HG02943 (cell line): ENCODE measurements around the gene DHX29.

ENCODE experiments used
- ATAC-seq: cut with Tn5 transposase; IDR thresholded peaks from one replicate; pipeline ENCODE4 v1.9.1; 2021; ENCODE audit warnings: mild to moderate bottlenecking, low read depth, moderate library complexity; ENCODE audit not compliant: unreplicated experiment

The DHX29 gene

DNA sequence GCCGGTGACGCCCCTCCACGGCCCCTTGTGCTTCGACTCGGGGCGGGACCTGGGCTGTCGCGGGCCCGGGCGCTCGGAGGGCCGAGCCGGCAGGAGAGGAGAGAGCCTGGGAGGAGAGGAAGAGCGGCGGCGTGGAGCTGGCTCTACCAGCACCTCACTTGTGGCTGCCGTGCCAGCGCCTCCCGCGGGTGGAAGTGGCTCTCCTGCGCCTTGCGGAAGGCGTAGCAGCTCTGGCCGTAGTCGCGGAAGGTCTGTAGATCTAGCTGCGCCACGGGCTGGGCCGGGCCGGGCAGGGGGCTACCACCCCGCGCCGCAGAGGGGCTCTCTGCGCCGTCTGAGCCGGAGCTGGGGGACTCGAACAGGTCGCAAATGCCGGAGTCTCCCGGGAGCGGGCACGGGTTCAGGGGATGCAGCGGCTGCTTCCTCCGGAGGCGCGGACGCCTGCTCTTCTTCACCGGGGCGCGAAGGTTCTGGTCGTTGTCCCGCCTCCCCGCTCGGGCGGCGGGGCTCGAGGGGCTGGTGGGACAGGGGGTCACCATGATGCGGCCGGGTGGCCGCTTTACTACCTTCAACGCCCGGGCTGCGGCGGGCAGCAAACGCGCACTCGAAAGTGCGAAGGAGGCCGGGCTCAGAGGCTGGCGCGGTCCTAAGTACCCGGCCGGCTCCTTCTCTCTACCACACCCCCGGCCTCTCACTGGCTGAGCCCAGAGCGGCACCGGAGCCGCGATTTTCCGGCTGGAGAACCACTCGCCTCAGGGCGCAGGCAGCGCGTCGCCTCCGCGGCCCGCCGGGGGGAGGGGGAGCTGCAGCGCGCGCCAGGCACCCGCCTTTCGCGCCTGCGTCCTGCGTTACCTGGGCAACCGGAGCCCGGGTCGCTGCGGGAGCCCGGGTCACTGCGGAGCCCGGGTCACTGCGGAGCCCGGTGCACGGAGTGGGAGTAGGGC is 74.2 kb downstream of the DHX29 start, which contains the start of gene CCNO:
TSS of gene CCNO (minus strand) at position 624 of the 944 bp plus-strand sequence. CDS start at position 539, 85 bp downstream.
- peak; percentile 56 for ATAC-seq

- ATAC-seq: peak; percentile 9
These were observed 75.1 kb downstream of the DHX29 start for GRCh38 chr5:55232271-55232984.

DNA sequence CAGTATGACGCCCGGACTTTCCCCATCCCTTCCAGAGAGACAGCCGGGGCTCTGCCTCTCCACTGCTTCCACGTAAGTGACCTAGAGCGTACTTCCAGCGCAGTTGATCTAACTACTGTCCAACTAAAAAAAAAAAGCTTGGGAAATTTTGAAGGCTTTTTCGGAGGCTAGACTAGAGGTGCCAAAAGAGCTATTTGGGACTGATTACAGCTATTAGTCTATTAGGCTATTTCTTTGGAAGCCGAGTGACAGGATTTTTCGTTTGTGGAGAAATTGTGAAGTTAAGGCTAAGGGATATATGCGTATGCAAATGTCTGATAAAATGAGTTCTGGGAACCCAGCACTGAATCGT is 75.6 kb downstream of the DHX29 start:
- ATAC-seq: no peak

- ATAC-seq: no peak
These were observed 76.2 kb downstream of the DHX29 start for GRCh38 chr5:55231029-55231918.

- ATAC-seq: no peak
These were observed 77.3 kb downstream of the DHX29 start for GRCh38 chr5:55230086-55230629.

DNA sequence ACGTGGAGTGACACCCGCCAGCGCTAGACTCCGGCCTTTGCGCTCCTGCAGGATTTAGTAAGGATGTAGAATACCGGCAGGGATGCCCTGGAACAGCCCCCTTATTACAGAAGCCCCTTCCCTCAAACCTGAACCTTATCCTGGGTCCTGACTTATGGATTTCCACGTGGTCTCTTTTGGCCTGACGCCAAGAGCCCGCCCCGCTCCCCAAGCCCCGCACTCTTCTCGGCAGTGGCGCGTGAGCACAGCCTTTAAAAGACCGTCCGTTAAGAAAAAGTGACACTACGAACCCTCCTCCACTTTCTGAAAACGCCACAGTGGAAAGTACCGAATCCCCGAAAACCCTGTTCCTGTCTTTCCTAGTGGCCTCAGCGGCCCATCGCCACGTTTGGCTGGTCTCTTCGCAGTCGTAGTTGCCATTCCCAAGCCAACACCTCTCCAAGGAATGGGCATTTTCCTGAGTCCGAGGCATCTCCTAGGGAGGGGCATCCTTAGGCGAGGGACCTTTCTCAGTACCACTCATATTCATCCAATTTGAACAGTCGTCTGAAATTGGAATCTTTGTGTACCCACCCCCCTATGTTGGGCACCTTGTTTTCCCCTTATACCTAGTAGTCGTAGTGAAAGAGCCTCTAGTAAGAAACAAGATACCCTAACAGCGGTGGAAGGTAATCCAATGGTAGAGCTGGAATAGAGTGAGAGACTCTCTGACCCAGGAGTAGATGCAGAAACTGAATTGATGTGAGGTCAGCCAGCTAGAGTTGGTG is 79.6 kb downstream of the DHX29 start:
- no peak for ATAC-seq

GRCh38 chr5:55226934-55227663 is 80.4 kb downstream of the DHX29 start, which contains the start of gene MCIDAS:
Gene MCIDAS (minus strand): TSS chr5:55227315. CDS start chr5:55227138, 177 bp downstream.
- no peak for ATAC-seq

DNA sequence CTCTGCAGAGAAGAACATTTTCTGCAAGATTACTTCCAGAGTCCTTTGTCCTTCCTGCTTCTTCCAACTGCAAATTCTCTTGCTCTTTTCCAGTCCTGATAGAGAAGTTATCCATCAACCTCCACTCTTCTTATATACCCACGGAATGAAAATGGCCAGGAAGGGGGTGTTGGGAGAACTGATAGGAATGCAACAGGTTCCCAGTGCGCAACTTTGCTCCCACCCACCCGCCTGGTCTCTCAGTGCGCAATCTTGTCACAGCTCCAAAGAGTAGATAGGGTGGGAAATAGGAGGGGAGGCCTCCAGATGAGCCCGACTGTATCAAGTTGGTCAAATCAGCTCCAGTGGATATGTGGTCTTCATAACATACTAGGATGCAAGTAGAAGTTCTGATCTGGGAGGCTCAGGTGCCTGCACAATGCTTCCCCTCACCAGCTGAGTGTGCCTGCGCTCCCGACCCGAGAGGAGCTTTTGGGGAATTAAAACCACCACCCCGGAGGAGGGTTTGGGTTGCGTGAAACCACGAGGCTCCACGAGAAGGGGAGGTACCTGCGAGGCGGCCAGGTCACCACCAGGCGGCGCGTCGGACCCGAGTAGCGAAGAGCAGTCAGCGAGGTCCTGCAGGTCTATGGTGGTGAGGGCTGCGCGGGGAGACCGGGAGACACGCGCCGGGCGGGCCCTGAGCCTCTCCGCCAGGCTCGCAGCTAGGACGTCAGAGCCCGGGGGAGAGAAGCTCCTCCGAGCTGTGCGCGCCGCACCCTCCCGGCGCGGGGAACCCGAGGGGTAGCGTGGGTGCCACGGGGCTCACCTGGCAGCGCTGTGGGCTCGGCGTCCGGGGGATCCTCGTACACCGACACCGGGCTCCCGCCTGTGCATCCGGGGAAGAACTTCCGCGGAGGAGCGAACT is 81.2 kb downstream of the DHX29 start:
- peak; percentile 51 for ATAC-seq

GRCh38 chr5:55225346-55225745 is 82.1 kb downstream of the DHX29 start:
- no peak for ATAC-seq

- ATAC-seq: no peak
These were observed 83.7 kb downstream of the DHX29 start for GRCh38 chr5:55223812-55224240.

DNA sequence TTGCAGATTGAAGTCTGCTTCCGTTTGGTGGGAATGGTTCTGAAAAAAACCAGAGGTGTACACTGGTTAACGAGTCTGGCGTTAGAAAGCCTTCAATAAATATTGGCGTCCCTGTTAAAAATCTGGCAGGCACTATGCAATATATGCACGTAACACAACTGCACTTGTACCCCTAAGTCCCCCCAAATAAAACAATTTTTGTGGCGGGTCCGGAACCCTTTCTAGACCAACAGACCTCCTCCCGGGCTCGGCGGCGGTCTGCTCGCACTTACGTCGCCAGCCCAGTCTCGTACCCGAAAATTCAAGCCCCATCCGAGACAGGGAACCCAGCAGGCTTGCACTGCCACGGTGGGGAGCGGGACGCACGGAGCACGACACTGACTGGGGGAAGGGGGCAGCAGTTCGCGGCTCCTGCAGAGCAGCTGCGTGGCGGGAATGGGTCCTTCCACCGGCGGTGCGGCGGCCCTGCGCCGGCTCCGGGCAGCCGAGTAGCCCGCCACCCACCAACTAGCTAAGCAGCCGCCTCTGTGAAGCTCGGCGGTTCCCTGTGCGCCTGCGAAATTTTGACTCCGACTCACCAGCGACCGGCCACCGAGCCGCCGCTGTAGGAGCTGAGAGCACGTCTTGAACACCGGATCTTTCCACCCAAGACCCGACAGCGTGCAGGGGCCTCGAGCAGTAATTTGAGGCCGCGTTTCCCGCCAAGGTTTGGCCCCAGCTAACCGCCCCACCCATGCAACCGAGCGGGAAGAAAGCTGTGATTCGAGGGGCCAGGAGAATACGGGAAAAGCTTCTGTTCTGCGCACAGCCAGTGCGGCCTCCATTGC is 84.3 kb downstream of the DHX29 start:
- ATAC-seq: no peak

- ATAC-seq: no peak
These were observed 85.2 kb downstream of the DHX29 start for GRCh38 chr5:55222092-55222984.

GRCh38 chr5:55220433-55221185 is 86.9 kb downstream of the DHX29 start:
- no peak for ATAC-seq

GRCh38 chr5:55219770-55220169 is 87.7 kb downstream of the DHX29 start:
- ATAC-seq: no peak

- ATAC-seq: no peak
These were observed 88.5 kb downstream of the DHX29 start for GRCh38 chr5:55218967-55219366.
